ENCODE data around the gene NCKAP5.

NCKAP5 gene

GRCh38 chr2:133421516-133422324, 146.5 kb downstream of the NCKAP5 start:
- no peak for DNase-seq (ENCODE audit: low read depth)

GRCh38 chr2:133420788-133421187, 147.5 kb downstream of the NCKAP5 start:
- no peak for DNase-seq (ENCODE audit: low read depth)

- no peak for DNase-seq (ENCODE audit: low read depth)
Observed at GRCh38 chr2:133418671-133419070, 149.6 kb downstream of the NCKAP5 start.

- no peak for DNase-seq (ENCODE audit: low read depth)
Observed at GRCh38 chr2:133418021-133418420, 150.2 kb downstream of the NCKAP5 start.

GRCh38 chr2:133417415-133417814, 150.8 kb downstream of the NCKAP5 start:
- DNase-seq (ENCODE audit: low read depth), result no peak

GRCh38 chr2:133416736-133417135, 151.5 kb downstream of the NCKAP5 start:
- no peak for DNase-seq (ENCODE audit: low read depth)

- no peak for DNase-seq (ENCODE audit: low read depth)
Observed at GRCh38 chr2:133416146-133416545, 152.1 kb downstream of the NCKAP5 start.

- DNase-seq (ENCODE audit: low read depth), result no peak
Observed at GRCh38 chr2:133415210-133415876, 152.9 kb downstream of the NCKAP5 start.

- DNase-seq (ENCODE audit: low read depth), result no peak
Observed at GRCh38 chr2:133414486-133415209, 153.6 kb downstream of the NCKAP5 start.

GRCh38 chr2:133413863-133414262, 154.4 kb downstream of the NCKAP5 start:
- no peak for DNase-seq (ENCODE audit: low read depth)

- no peak for DNase-seq (ENCODE audit: low read depth)
Observed at GRCh38 chr2:133412694-133413093, 155.6 kb downstream of the NCKAP5 start.

GRCh38 chr2:133411857-133412256, 156.4 kb downstream of the NCKAP5 start:
- no peak for DNase-seq (ENCODE audit: low read depth)

- DNase-seq (ENCODE audit: low read depth), result no peak
Observed at GRCh38 chr2:133411101-133411500, 157.2 kb downstream of the NCKAP5 start.

GRCh38 chr2:133409581-133410285, 158.5 kb downstream of the NCKAP5 start:
- no peak for DNase-seq (ENCODE audit: low read depth)

GRCh38 chr2:133408671-133409070, 159.6 kb downstream of the NCKAP5 start:
- no peak for DNase-seq (ENCODE audit: low read depth)

GRCh38 chr2:133407341-133407740, 160.9 kb downstream of the NCKAP5 start:
- no peak for DNase-seq (ENCODE audit: low read depth)

- DNase-seq (ENCODE audit: low read depth), result no peak
Observed at GRCh38 chr2:133405252-133405651, 163.0 kb downstream of the NCKAP5 start.

GRCh38 chr2:133400411-133400810, 167.9 kb downstream of the NCKAP5 start:
- no peak for DNase-seq (ENCODE audit: low read depth)

GRCh38 chr2:133393895-133394294, 174.4 kb downstream of the NCKAP5 start:
- DNase-seq (ENCODE audit: low read depth), result no peak

- DNase-seq (ENCODE audit: low read depth), result no peak
Observed at GRCh38 chr2:133390156-133390555, 178.1 kb downstream of the NCKAP5 start.

GRCh38 chr2:133389569-133389968, 178.7 kb downstream of the NCKAP5 start:
- no peak for DNase-seq (ENCODE audit: low read depth)

- no peak for DNase-seq (ENCODE audit: low read depth)
Observed at GRCh38 chr2:133382566-133382965, 185.7 kb downstream of the NCKAP5 start.
